ENCODE data around the gene PRRT4.

GRCh38 chr7:128344431-128344774 is 17.1 kb downstream of the PRRT4 start:
- TF ChIP-seq, protein P1, sequence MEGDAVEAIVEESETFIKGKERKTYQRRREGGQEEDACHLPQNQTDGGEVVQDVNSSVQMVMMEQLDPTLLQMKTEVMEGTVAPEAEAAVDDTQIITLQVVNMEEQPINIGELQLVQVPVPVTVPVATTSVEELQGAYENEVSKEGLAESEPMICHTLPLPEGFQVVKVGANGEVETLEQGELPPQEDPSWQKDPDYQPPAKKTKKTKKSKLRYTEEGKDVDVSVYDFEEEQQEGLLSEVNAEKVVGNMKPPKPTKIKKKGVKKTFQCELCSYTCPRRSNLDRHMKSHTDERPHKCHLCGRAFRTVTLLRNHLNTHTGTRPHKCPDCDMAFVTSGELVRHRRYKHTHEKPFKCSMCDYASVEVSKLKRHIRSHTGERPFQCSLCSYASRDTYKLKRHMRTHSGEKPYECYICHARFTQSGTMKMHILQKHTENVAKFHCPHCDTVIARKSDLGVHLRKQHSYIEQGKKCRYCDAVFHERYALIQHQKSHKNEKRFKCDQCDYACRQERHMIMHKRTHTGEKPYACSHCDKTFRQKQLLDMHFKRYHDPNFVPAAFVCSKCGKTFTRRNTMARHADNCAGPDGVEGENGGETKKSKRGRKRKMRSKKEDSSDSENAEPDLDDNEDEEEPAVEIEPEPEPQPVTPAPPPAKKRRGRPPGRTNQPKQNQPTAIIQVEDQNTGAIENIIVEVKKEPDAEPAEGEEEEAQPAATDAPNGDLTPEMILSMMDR (conservative IDR thresholded peaks at IDR 0.05 in 1 of 2, IDR thresholded peaks at IDR 0.05 in 1 of 2; ENCODE audit: extremely low read depth in 1 of 2, insufficient read depth in 1 of 2, low read depth in 1 of 2, low read length in 2 of 2), result no peak
- TF ChIP-seq EZH2 (IDR thresholded peaks at IDR 0.05; ENCODE audit: borderline replicate concordance, low read length), result no peak
